HG03045 (cell line): Measurements from ENCODE around the gene IL17RB.

Experiments
- ATAC-seq: cut with Tn5 transposase; IDR thresholded peaks from one replicate; pipeline ENCODE4 v1.9.1; 2021; ENCODE audit warnings: mild to moderate bottlenecking, moderate library complexity; ENCODE audit not compliant: unreplicated experiment

The IL17RB gene

GRCh38 chr3:53846134-53846850 is at the start of gene IL17RB, which contains the start of gene CHDH:
Gene IL17RB (plus strand): TSS chr3:53846568. CDS start chr3:53846589, 21 bp downstream.
Gene CHDH (minus strand): TSS chr3:53846419. CDS start chr3:53824008, 22,411 bp downstream.
- peak; percentile 51 for ATAC-seq

GRCh38 chr3:53798144-53798543 is 48.2 kb upstream of the IL17RB start:
- ATAC-seq: no peak

- no peak for ATAC-seq
These were observed 47.0 kb upstream of the IL17RB start for GRCh38 chr3:53799338-53799865.

GRCh38 chr3:53800041-53800906 is 46.1 kb upstream of the IL17RB start:
- no peak for ATAC-seq

GRCh38 chr3:53801319-53801718 is 45.0 kb upstream of the IL17RB start:
- ATAC-seq: no peak

GRCh38 chr3:53802256-53802880 is 44.0 kb upstream of the IL17RB start:
- no peak for ATAC-seq

GRCh38 chr3:53803124-53803815 is 43.1 kb upstream of the IL17RB start:
- no peak for ATAC-seq

- no peak for ATAC-seq
These were observed 42.3 kb upstream of the IL17RB start for GRCh38 chr3:53803816-53804695.

GRCh38 chr3:53804697-53805462 is 41.5 kb upstream of the IL17RB start:
- ATAC-seq: peak; percentile 61

- ATAC-seq: no peak
These were observed 40.8 kb upstream of the IL17RB start for GRCh38 chr3:53805463-53806159.

- ATAC-seq: no peak
These were observed 39.9 kb upstream of the IL17RB start for GRCh38 chr3:53806182-53807116.

- ATAC-seq: no peak
These were observed 39.1 kb upstream of the IL17RB start for GRCh38 chr3:53807117-53807810.

GRCh38 chr3:53808496-53808895 is 37.9 kb upstream of the IL17RB start:
- ATAC-seq: no peak

GRCh38 chr3:53809267-53809666 is 37.1 kb upstream of the IL17RB start:
- no peak for ATAC-seq

GRCh38 chr3:53809764-53810400 is 36.5 kb upstream of the IL17RB start:
- no peak for ATAC-seq
